Osteoblast (primary cell): ENCODE data around the gene DENND6B. TPM values are rescaled to one million over a fixed set of nuclear protein-coding genes. Genes with fewer than 3 reads are reported as not detected.
"Not testable (repeated sequence)": the region's sequence is repeated elsewhere in the genome, so short reads cannot be mapped to it uniquely, and the experiment has no call there.

Experiments
- DNase-seq: peaks from one replicate; pipeline ENCODE4 v3.0.0; 2011; ENCODE audit warnings: low spot score, mixed read lengths; ENCODE audit not compliant: insufficient read length; ENCODE audit errors: missing footprints
- H2AFZ ChIP-seq: 2 replicates; pipeline ENCODE4 v1.6.0; 2011; ENCODE audit warnings: mild to moderate bottlenecking, low read length
- H3K27ac ChIP-seq: 2 replicates; pipeline ENCODE4 v1.5.1; 2011; ENCODE audit warnings: mild to moderate bottlenecking, low read depth, low read length, moderate library complexity
- H3K27me3 ChIP-seq: 2 replicates; pipeline ENCODE4 v1.6.0; 2012; ENCODE audit warnings: mild to moderate bottlenecking, control low read depth, inconsistent platforms, low read length, moderate library complexity; ENCODE audit not compliant: insufficient read depth
- H3K36me3 ChIP-seq: 2 replicates; pipeline ENCODE4 v1.5.1; 2011; ENCODE audit warnings: mild to moderate bottlenecking, low read length, control low read depth, moderate library complexity; ENCODE audit not compliant: insufficient read depth
- H3K4me1 ChIP-seq: 2 replicates; pipeline ENCODE4 v1.5.1; 2011; ENCODE audit warnings: mild to moderate bottlenecking, low read length, control low read depth, moderate library complexity; ENCODE audit not compliant: insufficient read depth
- H3K4me2 ChIP-seq: 2 replicates; pipeline ENCODE4 v1.6.0; 2011; ENCODE audit warnings: mild to moderate bottlenecking, low read length; ENCODE audit not compliant: insufficient read depth
- H3K4me3 ChIP-seq: fragments of 200-600 bp; sonication (generic); 3 replicates; pipeline ENCODE4 v1.5.1; 2012; ENCODE audit warnings: mild to moderate bottlenecking, low read length, inconsistent platforms; ENCODE audit not compliant: insufficient read depth
- H3K79me2 ChIP-seq: 2 replicates; pipeline ENCODE4 v1.6.0; 2012; ENCODE audit warnings: mild to moderate bottlenecking, low read length, control low read depth, inconsistent platforms; ENCODE audit not compliant: insufficient read depth
- H3K9me3 ChIP-seq: 2 replicates; pipeline ENCODE4 v1.5.1; 2011; ENCODE audit warnings: low read depth, low read length, control low read depth
- H4K20me1 ChIP-seq: 2 replicates; pipeline ENCODE4 v1.6.0; 2012; ENCODE audit warnings: mild to moderate bottlenecking, low read length, control low read depth; ENCODE audit not compliant: insufficient read depth
- CTCF ChIP-seq: IDR thresholded peaks from 2 replicates; pipeline ENCODE4 v1.5.1; 2011; ENCODE audit warnings: mild to moderate bottlenecking, low read depth, low read length, moderate library complexity; ENCODE audit errors: extremely low read depth
- total RNA-seq: library from RNA; depleted of rRNA; stranded (reverse); fragments of >200 nt; gene quantifications from 2 replicates; pipeline ENCODE4 v1.2.3, GENCODE V29; 2012

DENND6B gene
- total RNA-seq, 1 donor, result 6.5 TPM

GRCh38 chr22:50326225-50326955, 422 bp downstream of the DENND6B start:
- Histone ChIP-seq H3K79me2 (peaks cover 15% of the 10 kb centered on the region), H3K4me3 (peak overlapping the region; percentile 83), H4K20me1 (peaks cover 13% of the 10 kb centered on the region), H3K9me3 (no peaks in the 10 kb centered on the region), H2AFZ (peak overlapping the region; percentile 59), H3K36me3 (no peaks in the 10 kb centered on the region), H3K4me1 (peaks cover 22% of the 10 kb centered on the region), H3K27ac (no peak overlapping the region), H3K4me2 (peak overlapping the region; percentile 91), H3K27me3 (no peaks in the 10 kb centered on the region)
- TF ChIP-seq CTCF, result no peak
- DNase-seq, result peak; percentile 85

- H3K9me3 ChIP-seq, result no peaks in the 10 kb centered on the region
- H3K4me1 ChIP-seq, result peaks cover 15% of the 10 kb centered on the region
- peaks cover 13% of the 10 kb centered on the region for H4K20me1 ChIP-seq
- no peaks in the 10 kb centered on the region for H3K36me3 ChIP-seq
- H3K4me3 ChIP-seq, result peak overlapping the region; percentile 83
- DNase-seq, result peak; percentile 86
- no peak overlapping the region for H3K27ac ChIP-seq
- H3K79me2 ChIP-seq, result peaks cover 15% of the 10 kb centered on the region
- no peaks in the 10 kb centered on the region for H3K27me3 ChIP-seq
- TF ChIP-seq CTCF, result no peak
- peak overlapping the region; percentile 91 for H3K4me2 ChIP-seq
- no peak overlapping the region for H2AFZ ChIP-seq
Measured at GRCh38 chr22:50325444-50326224, 1.2 kb downstream of the DENND6B start.

GRCh38 chr22:50323900-50324299, 2.9 kb downstream of the DENND6B start:
- Histone ChIP-seq H3K9me3 (no peaks in the 10 kb centered on the region), H3K4me1 (peaks cover 14% of the 10 kb centered on the region), H3K36me3 (no peaks in the 10 kb centered on the region), H3K27me3 (no peaks in the 10 kb centered on the region), H2AFZ (no peak overlapping the region), H4K20me1 (peaks cover 13% of the 10 kb centered on the region), H3K79me2 (peaks cover 15% of the 10 kb centered on the region), H3K4me3 (no peak overlapping the region), H3K4me2 (no peak overlapping the region), H3K27ac (no peak overlapping the region)
- peak; percentile 3 for DNase-seq
- TF ChIP-seq CTCF, result no peak

- peaks cover 11% of the 10 kb centered on the region for H3K4me1 ChIP-seq
- H3K79me2 ChIP-seq, result peaks cover 13% of the 10 kb centered on the region
- H4K20me1 ChIP-seq, result peaks cover 13% of the 10 kb centered on the region
- H3K27me3 ChIP-seq, H3K9me3 ChIP-seq, H2AFZ ChIP-seq, H3K27ac ChIP-seq, H3K4me3 ChIP-seq, H3K36me3 ChIP-seq, H3K4me2 ChIP-seq: not testable (repeated sequence)
- DNase-seq, result peak; percentile 14
Measured at GRCh38 chr22:50322382-50323104, 4.3 kb downstream of the DENND6B start.
